Measurements from ENCODE around the gene ADCK2.
"Not testable (repeated sequence)": the region's sequence is repeated elsewhere in the genome, so short reads cannot be mapped to it uniquely, and the experiment has no call there.

ADCK2 gene, protein sequence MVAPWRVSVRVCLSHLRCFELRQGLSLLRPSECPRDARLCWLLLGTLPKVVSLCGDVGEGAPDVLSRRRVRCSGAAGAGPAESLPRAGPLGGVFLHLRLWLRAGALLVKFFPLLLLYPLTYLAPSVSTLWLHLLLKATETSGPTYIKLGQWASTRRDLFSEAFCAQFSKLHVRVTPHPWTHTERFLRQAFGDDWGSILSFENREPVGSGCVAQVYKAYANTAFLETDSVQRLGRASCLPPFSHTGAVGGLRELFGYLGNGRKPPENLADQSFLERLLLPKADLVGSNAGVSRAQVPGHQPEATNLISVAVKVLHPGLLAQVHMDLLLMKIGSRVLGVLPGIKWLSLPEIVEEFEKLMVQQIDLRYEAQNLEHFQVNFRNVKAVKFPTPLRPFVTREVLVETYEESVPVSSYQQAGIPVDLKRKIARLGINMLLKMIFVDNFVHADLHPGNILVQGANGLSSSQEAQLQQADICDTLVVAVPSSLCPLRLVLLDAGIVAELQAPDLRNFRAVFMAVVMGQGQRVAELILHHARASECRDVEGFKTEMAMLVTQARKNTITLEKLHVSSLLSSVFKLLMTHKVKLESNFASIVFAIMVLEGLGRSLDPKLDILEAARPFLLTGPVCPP

DNA sequence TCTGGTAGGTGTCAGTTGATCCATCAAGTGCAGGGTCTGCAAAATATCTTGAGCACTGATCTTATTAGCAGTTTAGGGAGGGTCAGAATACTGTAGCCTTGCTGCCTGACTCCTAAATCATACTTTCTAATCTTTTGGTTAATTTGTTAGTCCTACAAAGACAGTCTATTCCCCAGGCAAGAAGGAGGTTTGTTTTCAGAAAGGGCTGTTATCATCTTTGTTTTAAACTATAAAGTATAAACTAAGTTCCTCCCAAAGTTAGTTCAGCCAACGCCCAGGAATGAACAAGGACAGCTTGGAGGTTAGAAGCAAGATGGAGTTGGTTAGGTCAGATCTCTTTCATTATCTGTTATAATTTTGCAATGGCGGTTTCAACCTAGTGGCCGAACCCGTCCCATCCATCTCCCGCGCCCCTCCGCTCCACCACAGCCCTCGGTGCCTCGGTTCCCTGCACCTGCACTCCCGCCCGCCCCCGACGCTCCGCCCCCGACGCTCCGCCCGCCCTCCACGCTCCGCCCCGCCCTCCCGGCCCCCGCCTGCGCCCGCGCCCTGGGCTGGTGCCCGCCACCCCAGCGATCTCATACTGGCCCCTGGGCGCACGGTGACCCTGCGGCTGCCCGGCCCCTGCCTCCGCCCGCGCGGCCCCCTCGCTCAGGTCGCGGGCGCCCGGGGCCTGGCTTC, at the start of gene ADCK2:
ADCK2 (plus strand) TSS at position 564 of the 681 bp plus-strand sequence. CDS start 386 bp downstream, outside the sequence.
- DNase-seq: peak; percentile 60

DNA sequence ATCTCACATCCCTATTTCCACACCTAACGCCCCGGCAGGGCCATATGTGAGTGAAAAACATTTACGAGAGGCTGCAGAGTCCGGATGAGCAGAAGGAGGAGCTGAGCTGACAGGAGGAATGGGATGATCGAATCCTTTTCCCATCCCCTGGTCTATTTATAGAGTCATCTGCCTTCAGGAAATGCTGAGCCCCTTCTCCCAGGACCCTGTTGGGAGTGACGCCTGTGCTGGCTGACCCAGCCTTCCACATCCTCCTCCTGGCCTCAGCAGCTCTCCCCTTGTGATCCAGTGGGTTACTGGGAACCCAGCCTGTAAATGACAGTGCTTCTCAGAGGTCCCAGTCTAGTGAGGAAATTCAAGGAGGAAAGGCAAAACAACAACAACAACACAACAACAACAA, 48.8 kb upstream of the ADCK2 start:
- DNase-seq: peak; percentile 87

DNA sequence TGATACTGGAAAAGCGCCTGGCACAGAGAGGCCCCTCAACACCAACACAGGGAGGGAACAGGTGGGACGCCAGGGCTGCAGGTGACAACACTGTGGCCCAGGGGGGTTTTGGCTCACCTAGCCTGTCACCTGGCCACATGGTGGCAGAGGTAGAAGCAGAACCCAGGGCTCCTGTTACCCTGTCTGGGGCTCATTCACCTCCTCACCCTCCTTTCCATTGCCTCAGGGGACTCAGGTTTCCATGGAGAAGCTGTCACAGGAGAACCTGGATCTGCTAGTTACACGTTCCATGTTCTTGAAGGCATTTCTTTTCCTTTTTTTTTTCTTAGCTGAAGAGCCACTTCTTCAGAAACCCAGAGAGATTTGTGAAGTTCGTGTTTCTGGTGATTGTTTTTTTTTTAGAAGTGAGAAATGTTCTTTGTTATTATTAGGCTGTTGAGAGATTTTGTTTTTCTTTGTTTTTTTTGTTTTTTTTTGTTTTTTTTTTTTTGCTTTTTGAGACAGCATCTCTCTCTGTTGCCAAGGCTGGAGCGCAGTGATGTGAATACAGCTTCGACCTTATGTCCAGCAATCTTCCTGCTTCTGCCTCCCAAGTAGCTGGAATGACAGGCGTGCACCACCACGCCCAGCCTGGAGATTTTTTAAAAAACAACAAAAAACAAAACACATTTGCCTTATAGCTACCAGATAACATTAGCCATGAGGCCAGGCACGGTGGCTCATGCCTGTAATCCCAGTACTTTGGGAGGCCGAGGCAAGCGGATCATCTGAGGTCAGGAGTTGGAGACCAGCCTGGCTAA, 48.2 kb upstream of the ADCK2 start:
- DNase-seq: no peak

DNA sequence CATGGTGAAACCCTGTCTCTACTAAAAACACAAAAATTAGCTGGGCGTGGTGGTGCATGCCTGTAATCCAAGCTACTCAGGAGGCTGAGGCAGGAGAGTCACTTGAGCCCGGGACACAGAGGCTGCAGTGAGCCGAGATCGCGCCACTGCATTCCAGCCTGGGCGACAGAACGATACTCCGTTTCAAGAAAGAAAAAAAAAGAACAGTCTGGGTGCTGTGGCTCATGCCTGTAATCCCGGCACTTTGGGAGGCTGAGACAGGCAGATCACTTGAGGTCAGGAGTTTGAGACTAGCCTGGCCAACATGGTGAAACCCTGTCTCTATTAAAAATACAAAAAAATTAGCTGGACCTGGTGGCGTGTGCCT, 47.6 kb upstream of the ADCK2 start:
- DNase-seq: not testable (repeated sequence)

DNA sequence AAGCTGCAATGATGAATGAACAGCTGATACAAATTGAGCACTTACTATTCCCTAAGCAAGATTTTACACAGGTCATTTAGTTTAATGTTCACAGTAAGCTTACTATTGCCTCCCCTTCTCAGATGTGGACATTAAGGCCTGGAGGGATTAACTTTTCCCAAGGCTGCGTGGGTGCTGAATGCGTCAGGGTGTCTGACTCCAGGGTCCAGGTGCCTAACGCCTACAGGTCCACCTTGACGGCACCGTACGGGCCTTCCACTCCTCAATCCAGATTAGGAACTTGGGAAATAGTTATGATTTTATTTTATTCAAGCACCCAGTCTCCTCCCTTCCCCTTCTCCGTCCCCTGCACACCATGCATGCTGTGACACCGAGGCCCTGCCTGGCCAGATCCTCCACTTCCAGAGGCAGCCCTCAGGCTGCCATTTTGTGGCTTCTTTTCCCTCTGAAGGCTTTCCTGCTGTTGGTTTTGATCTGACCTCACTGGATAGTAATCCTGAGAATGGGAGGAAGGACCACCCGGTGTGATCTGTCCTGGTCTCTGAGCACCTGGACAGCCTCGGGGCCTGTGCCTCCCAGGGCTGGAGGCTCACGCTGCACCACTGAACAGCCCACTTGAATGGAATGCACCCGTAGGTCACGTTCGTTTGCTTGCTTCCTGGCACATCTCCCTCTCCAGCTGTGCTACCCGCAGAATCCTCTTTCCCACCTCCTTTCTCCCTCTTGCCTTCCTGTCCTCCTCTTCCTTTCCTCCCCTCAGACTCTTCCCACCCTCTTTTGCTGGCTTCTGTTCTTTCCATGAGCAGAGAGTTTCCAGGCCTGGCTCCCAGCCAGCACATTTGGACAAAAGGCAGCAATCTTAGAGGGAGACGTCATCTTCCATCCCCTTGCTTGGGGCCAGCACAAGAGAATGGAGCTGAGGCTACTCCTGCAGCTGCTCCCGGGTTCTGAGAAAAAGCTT, 46.6 kb upstream of the ADCK2 start:
- DNase-seq: peak; percentile 98

DNA sequence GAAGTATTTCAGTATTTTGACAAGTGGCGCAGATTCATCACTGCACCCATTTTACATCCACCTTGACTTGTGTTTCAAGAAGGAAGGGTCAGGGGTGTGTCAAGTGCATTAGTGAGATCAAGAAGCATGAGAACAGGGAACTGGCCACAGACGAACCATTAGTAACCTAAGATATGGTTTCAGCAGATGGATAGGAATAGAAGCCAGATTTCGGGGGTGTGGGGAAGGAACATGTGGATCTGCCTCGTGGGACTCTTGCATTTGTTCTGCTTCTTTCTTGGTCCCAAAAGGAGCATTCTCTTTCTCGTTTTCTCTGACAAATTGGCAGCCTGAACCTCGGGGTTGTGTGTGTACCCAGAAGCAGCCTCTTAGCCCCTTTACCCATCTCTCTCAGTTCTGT, 41.7 kb upstream of the ADCK2 start:
- peak; percentile 52 for DNase-seq

DNA sequence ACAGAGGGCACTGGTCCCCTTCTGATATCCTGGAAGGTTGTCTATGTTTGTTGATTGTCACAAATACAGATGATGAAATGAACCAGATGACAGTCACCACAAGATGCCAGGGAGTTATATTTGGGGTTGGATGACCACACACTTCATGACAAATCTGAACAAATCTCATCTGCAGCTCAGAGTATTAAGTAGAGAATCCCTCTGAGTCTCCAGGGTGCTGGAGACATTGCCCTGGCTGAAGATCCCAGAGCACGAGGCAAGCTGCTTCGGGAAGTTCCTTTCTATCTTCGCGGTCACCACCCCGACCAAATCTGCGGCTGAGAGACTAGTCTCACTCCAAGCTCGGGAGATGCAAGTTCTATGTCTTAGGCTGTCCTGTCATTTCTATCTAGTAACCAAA, 41.1 kb upstream of the ADCK2 start:
- no peak for DNase-seq

DNA sequence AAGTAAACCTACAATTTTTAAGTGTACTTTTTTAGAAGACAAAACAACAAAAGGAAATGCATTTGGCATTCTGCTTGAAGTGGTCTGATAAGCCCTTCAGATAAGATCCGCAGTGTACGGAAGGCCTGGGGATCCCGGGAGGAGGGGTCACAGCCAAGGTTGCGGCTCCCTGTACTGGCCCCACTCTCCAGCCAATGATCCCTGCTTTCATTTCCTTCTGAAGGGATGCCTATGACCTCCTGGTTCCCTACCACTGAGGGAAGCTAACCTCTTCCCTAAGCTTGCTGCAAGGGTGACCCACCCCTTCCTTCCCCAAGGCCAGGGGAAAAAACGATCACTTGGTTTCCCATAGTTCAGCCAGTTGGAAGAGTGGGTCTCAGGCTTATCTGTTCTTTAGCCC, 37.4 kb upstream of the ADCK2 start:
- DNase-seq: no peak

DNA sequence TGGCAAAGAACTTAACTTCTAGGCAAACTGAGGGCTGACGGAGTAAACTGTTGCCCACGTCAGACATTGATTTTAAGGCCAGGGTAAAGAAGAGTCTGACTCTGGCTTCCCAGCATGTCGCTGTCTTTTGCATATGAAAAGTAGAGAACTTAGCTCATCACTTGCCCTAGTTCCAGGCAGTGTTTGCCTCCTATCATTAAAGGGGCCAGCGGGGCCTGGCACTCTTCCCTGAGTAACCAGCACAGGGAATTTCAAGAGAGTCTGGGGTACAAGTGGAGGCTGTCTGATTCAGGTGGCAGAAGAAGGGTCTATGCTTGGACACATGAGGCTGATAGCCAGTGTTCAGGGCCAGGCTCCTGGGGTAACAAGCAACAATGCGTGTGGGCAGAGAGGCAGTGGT, 36.9 kb upstream of the ADCK2 start:
- DNase-seq: no peak

DNA sequence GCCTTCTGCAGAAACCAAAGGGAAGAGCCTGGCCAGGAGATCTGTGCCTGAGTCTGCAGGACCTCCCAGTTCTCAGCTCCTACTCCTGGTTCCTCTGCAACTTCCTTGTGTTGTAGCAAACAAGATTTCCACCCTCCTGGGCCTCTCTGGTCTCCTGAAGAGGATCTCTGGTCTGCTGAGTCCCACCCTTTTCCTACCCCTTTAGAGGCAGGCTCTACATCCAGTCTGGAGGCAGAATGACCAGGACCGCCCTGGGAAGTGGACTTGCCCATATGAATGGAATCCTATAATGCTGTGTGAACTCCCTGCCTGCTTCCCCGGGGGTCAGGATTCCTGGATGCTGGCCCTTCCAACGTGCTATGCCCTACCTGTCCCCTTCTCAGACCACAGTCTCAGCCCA, 35.3 kb upstream of the ADCK2 start:
- no peak for DNase-seq

DNA sequence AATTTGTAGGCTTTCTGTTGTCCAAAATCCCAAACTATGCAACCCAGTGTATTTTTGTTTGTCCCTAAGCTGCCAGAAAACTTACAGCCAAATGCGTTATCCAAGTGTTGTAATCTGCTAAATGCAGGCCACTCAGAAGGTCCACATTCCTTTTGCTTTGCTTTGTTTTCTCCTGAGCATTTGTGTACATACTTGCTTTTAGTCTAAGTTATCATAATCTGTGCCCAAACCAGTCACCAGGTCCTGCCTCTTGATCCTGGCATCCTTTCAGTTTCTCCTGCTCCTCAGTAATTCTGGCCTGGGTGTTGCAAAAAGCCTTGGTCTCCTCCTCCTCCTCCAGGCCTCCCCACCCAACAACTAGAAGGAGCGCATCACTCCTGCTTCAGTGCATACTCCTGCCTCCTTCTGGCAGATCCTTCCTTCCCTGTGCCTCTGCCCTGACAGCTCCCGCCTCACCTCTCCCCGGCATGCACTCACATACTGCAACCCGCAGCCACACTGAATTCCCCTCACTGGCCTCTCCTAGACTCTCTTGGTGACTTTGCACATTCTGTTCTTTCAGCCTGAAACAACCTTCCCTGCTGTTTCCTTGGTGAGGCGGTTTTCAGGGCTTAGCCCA, 34.5 kb upstream of the ADCK2 start:
- DNase-seq: peak; percentile 68

DNA sequence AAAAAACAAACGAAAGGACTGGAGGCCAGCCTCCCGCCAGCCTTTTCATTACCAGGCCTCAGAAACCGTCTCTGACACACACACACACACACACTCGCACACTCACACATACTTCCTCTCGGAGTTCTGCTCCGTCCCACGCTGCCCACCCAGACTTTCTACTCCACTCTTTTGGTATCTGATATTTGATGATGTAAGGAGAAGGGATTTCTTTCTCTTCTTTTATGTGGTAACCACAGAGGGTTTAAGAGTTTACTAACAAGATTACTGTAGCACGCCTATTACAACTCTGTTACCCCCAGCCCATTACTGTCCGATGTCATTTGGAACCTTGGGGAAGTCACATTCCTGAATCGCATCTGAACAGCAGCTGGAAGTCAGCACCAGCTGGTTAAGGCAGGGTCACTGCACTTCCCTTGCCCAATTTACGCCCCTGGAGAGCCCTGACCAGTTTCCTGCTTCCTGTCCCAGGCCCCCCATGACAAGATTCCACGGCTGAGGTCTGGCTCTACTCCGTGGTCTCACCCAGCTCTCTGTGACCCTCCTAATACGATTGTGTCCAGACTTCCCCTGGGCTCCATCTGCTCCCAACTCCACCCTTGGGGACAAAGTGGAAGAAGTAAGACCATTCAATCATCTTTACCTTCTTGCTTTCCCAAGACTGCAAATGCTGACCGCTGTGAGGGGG, 33.2 kb upstream of the ADCK2 start:
- peak; percentile 80 for DNase-seq

DNA sequence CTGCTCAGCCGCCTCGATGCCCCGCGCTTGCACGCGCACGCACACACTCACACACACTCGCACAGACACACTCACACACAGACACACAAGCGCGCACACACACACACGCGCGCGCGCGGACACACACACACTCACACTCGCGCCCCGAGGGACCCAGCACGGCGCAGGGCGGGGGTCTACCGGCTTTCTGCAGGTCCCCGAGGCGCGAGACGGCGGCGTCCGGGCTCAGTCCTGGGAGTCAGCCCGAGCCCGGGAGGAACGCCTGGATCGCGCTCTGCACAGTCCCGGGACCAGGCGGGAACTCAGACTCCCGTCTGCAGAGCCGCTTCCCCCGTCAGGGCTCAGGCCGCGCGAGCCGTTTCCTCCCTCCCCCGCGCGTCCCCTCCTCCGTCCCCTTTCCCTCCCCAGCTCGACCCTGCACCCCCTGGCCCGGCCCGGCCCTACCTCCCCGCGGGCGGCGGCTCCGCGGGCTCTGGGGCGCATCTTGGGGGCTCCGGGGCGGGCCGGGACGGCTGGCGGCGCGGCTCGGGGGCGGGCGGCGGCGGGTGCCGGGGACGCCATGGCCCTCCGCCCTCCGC, 32.6 kb upstream of the ADCK2 start:
- peak; percentile 75 for DNase-seq

DNA sequence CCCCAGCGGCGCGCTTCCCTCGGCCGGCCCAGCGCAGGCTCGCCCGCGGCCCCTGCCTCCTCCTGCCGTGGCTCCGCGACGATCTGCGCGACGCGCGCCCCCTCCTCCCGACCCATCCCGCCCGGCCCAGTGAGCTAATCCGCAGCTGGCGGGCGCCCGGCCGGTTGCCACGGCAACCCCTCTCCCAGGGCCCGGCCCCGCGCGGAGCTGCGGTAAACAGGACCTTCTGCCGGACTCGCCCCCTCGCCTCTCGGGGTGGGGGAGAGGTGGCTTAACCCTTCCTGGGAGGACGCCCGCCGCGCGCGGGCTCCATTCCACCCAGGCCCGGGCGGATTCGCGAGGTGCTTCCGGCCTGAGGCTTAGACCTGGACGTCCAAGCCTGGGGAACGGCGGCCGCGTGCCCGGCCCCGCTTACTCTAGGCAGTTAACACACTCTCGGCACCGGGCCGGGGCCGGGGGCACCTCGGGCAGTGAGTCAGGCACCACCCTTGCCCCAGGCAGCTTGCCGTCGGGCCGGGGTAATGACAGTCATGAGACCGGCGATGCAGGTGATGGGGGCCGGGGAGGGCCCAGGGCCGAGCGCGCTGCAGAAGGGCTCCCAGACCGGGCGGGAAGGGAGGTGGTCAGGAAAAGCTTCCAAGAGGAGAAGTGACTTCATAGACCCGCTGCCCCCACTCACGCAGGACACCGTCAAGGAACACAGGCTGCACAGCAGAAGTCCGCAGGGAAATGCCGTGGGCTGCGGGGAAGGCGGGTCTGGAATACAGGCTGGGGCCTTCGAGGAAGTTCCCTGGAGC, 31.8 kb upstream of the ADCK2 start, which contains the start of gene DENND2A:
DENND2A (minus strand) TSS at position 87 of the 797 bp plus-strand sequence. CDS start 38,416 bp downstream, outside the sequence.
- DNase-seq: peak; percentile 94

DNA sequence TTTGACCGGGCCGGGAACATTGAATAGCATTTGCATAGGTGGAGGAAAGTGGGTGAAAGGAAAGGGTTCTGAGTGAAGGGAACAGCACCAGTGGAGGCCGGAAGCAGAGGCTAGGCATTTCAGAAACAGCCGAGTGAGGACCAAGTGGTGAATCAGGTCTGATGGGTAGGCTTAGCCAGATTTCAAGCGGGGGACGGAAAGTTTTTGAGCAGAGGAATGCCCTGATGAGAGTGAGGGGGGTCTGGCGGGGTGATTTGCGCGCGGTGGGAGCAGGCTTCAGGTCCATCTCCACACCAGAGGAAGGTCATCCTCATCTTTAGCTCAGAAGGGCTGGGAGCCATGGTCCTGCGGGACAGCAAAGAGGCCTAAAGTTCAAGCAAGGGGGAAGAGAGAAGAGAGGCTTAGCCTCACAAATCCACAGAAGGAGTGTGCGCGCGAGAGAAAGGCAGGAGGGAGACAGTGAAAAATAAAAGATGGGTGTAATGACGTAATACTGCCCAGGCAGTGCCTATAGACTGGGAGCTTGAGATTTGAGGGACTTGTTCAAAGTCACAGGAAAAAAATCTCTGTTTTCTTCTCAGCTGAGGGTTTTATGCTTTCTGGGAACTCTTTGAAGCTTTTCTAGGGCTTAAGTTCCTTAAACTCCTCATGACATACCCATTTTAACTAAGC, 31.1 kb upstream of the ADCK2 start:
- no peak for DNase-seq

DNA sequence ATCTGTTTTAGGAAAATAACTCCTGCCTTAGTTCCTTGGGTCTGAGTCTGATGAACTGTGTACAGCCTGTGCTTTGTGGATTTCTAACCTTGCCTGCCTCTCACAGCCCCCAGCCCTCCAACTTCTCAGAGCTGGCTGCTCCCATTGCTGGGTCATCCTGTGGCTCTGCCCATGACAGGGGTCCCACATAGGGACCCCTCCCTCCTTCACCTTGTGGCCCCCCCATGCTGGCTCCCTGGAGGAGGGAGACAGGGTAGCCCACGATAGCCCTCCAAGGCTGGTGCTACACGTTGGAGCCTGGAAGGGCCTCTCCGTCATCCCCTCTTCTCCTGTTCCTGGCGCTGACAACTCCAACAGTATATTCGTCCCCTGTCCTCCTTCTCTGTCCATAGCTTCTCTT, 29.3 kb upstream of the ADCK2 start:
- no peak for DNase-seq

DNA sequence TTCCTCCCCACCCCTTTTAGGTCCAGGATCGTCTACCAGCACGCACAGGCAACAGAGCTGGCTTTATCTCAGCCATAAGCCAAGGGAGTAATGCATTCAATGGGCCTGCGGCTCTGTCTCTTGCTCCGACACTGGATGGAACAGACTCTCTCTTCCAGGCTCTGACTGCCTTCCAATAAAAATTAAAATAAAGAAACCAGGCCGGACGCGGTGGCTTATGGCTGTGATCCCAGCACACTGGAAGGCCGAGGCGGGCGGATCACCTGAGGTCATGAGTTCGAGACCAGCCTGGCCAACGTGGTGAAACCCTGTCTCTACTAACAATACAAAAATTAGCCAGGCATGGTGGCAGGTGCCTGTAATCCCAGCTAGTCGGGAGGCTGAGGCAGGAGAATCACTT, 28.0 kb upstream of the ADCK2 start:
- not testable (repeated sequence) for DNase-seq

DNA sequence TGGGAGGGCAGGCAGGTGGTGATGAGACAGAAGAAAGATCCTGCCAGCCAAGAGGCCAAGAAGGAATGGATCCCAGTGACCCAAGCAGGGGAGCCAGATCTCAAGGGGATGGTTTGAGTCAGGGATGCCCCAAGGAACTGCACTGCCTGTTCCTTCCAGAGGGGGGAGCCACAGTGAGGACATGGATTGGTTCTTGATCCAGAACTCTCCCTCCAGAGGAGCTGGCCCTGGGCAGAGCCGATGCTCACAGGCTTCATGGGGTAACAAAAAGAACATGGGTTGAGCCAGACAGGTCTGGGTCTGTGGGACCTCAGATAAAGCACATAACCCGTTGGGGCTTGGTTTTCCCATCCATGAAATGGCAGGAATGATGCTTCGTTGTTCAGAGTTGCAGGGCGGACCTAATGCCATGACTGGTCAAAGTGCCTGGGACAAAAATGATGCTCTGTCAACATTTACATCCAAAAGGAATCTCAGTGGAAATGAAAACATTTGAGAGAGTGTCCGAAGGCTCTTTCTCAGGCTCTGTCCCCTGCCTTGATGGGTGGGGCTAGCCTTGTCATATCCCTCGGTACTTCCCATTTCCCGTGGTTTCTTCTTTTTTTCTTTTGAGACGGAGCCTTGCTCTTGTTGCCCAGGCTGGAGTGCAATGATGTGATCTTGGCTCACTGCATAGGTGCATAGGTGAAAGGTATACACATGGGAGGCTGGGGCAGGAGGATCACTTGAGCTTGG, 27.4 kb upstream of the ADCK2 start:
- no peak for DNase-seq
